SK-N-SH (cell line): ENCODE measurements around the gene UGT1A4. TPM values are rescaled to one million over a fixed set of nuclear protein-coding genes. Genes with fewer than 3 reads are reported as not detected.
"Not testable (repeated sequence)": the region's sequence is repeated elsewhere in the genome, so short reads cannot be mapped to it uniquely, and the experiment has no call there.

Experiments used
- CTCF ChIA-PET: fragments of 300-600, 350-600 bp; formaldehyde crosslinking; extraction: SDS; loops from one replicate; lab custom pipeline; 2021; lab: Yijun Ruan, JAX
- POLR2A ChIA-PET: fragments of 350-600 bp; sonication (Branson Sonifier 250); formaldehyde crosslinking; extraction: SDS; loops from one replicate; lab custom pipeline; 2020; ENCODE audit warnings: antibody characterized with exemption, inconsistent platforms; lab: Yijun Ruan, JAX
- DNase-seq: peaks from one replicate; pipeline ENCODE4 v3.0.0; 2012
- H2AFZ ChIP-seq: fragments of 200-600 bp; sonication (generic); 2 replicates; pipeline ENCODE4 v1.8.1; 2016; ENCODE audit warnings: antibody characterized with exemption, mild to moderate bottlenecking, low read depth
- H3F3A ChIP-seq: fragments of 200-600 bp; sonication (generic); replicated peaks from 2 replicates; pipeline ENCODE3; 2016; ENCODE audit warnings: antibody characterized with exemption, mild to moderate bottlenecking; ENCODE audit not compliant: insufficient read depth
- H3K27ac ChIP-seq, 2 experiments: fragments of 200-500 bp in 1 of 2; fragments of 200-600 bp in 1 of 2; sonication (Bioruptor generic) in 1 of 2; sonication (generic), shearing (Covaris generic) in 1 of 2; 2 replicates each; pipeline versions ENCODE4 v1.5.1 to v1.6.1; 2014 to 2016; ENCODE audit warnings: low read depth in 2 of 2, inconsistent platforms in 1 of 2, low read length in 1 of 2, mild to moderate bottlenecking in 1 of 2, mixed read lengths in 1 of 2
- H3K27me3 ChIP-seq: fragments of 200-600 bp; sonication (generic), shearing (Covaris generic); 2 replicates; pipeline ENCODE4 v1.6.1; 2016; ENCODE audit warnings: mixed run types; ENCODE audit not compliant: insufficient read depth
- H3K36me3 ChIP-seq, 2 experiments: fragments of 200-500 bp in 1 of 2; fragments of 200-600 bp in 1 of 2; sonication (Bioruptor generic) in 1 of 2; sonication (generic) in 1 of 2; replicated peaks in 1 of 2; 2 replicates each; pipeline versions ENCODE3 to v1.5.1; 2014 to 2016; ENCODE audit warnings: low read length in 1 of 2, mild to moderate bottlenecking in 1 of 2; ENCODE audit not compliant: insufficient read depth in 2 of 2, control insufficient read depth in 1 of 2
- H3K4me1 ChIP-seq, 2 experiments: fragments of 200-500 bp in 1 of 2; fragments of 200-600 bp in 1 of 2; sonication (Bioruptor generic) in 1 of 2; sonication (generic), shearing (Covaris generic) in 1 of 2; 2 replicates each; pipeline versions ENCODE4 v1.5.1 to v1.6.1; 2014 to 2016; ENCODE audit warnings: low read depth in 1 of 2, low read length in 1 of 2, mixed run types in 1 of 2; ENCODE audit not compliant: insufficient read depth in 2 of 2, control insufficient read depth in 1 of 2
- H3K4me2 ChIP-seq: fragments of 200-600 bp; sonication (generic), shearing (Covaris generic); 2 replicates; pipeline ENCODE4 v1.6.1; 2017; ENCODE audit warnings: mixed run types
- H3K4me3 ChIP-seq, 2 experiments: fragments of 200-500 bp in 1 of 2; fragments of 200-600 bp in 1 of 2; sonication (Bioruptor generic) in 1 of 2; sonication (generic), shearing (Covaris generic) in 1 of 2; 2 replicates each; pipeline versions ENCODE4 v1.5.1 to v1.8.1; 2014 to 2016; ENCODE audit warnings: low read depth in 2 of 2, inconsistent platforms in 1 of 2, low read length in 1 of 2, mild to moderate bottlenecking in 1 of 2, mixed read lengths in 1 of 2, moderate library complexity in 1 of 2
- H3K79me2 ChIP-seq: fragments of 200-600 bp; sonication (generic); 2 replicates; pipeline ENCODE4 v1.8.1; 2017; ENCODE audit warnings: mild to moderate bottlenecking; ENCODE audit not compliant: insufficient read depth
- H3K9ac ChIP-seq: fragments of 200-600 bp; sonication (generic); 2 replicates; pipeline ENCODE4 v1.6.1; 2017; ENCODE audit warnings: mixed run types
- H3K9me2 ChIP-seq: fragments of 200-600 bp; sonication (generic); 2 replicates; pipeline ENCODE4 v1.6.1; 2017; ENCODE audit warnings: mixed run types
- H3K9me3 ChIP-seq: fragments of 200-600 bp; sonication (generic); 2 replicates; pipeline ENCODE4 v1.6.1; 2017; ENCODE audit warnings: mixed run types, mild to moderate bottlenecking, moderate library complexity
- H4K20me1 ChIP-seq: fragments of 200-600 bp; sonication (generic); 2 replicates; pipeline ENCODE4 v1.6.1; 2017; ENCODE audit warnings: mild to moderate bottlenecking, mixed run types; ENCODE audit not compliant: insufficient read depth
- CHD2 ChIP-seq: fragments of 150-350 bp; IDR thresholded peaks from 2 replicates; pipeline ENCODE4 v1.6.1; 2018; ENCODE audit warnings: low read length; ENCODE audit not compliant: partially characterized antibody
- FOSL2 ChIP-seq: IDR thresholded peaks from 2 replicates; pipeline ENCODE4 v1.4.0; 2012; ENCODE audit warnings: low read depth, mild to moderate bottlenecking, moderate library complexity, borderline replicate concordance
- FOXJ3 ChIP-seq: sonication (generic); formaldehyde crosslinking; IDR thresholded peaks from 2 replicates; pipeline ENCODE4 v1.5.1; 2020; ENCODE audit warnings: mild to moderate bottlenecking, missing genetic modification reagents
- GATA2 ChIP-seq: sonication (generic); formaldehyde crosslinking; IDR thresholded peaks from 2 replicates; pipeline ENCODE4 v1.5.0; 2020; ENCODE audit warnings: mild to moderate bottlenecking, missing genetic modification reagents
- JUND ChIP-seq: IDR thresholded peaks from 2 replicates; pipeline ENCODE4 v1.4.0; 2012
- NRF1 ChIP-seq: IDR thresholded peaks from 2 replicates; pipeline ENCODE4 v1.6.1; 2012; ENCODE audit warnings: low read depth, mild to moderate bottlenecking, low read length
- POLR2AphosphoS5 ChIP-seq: IDR thresholded peaks from 2 replicates; pipeline ENCODE4 v1.6.1; 2012; ENCODE audit warnings: low read depth, low read length
- RAD21 ChIP-seq: IDR thresholded peaks from 2 replicates; pipeline ENCODE4 v1.6.1; 2012; ENCODE audit warnings: mild to moderate bottlenecking, low read length
- REST ChIP-seq: IDR thresholded peaks from 2 replicates; pipeline ENCODE4 v1.6.1; 2012; ENCODE audit warnings: mild to moderate bottlenecking, low read depth, low read length, moderate library complexity
- RXRA ChIP-seq: IDR thresholded peaks from 2 replicates; pipeline ENCODE4 v1.4.0; 2012; ENCODE audit warnings: low read depth, mild to moderate bottlenecking, borderline replicate concordance
- SIN3A ChIP-seq: IDR thresholded peaks from 2 replicates; pipeline ENCODE4 v1.6.1; 2012; ENCODE audit warnings: low read depth, mild to moderate bottlenecking, low read length, moderate library complexity, borderline replicate concordance
- SMC3 ChIP-seq: IDR thresholded peaks from 2 replicates; pipeline ENCODE4 v1.6.1; 2012; ENCODE audit warnings: low read depth, low read length, improper control_type of control experiment
- TAF1 ChIP-seq: IDR thresholded peaks from 2 replicates; pipeline ENCODE4 v1.6.1; 2012; ENCODE audit warnings: low read depth, mild to moderate bottlenecking, low read length, moderate library complexity, borderline replicate concordance
- TCF12 ChIP-seq: IDR thresholded peaks from 2 replicates; pipeline ENCODE4 v1.4.0; 2012
- YY1 ChIP-seq: IDR thresholded peaks from 2 replicates; pipeline ENCODE4 v1.4.0; 2012; ENCODE audit warnings: low read depth, mild to moderate bottlenecking
- ZBTB33 ChIP-seq: IDR thresholded peaks from 2 replicates; pipeline ENCODE4 v1.4.0; 2012; ENCODE audit warnings: low read depth, borderline replicate concordance
- WGBS: methylation state at CpG from one replicate; pipeline ENCODE4 v1.1.6; 2017; ENCODE audit warnings: low lambda C conversion rate; 5-methylcytosine and 5-hydroxymethylcytosine counted together
- polyA plus RNA-seq, 3 experiments: library from polyadenylated mRNA; depleted of rRNA; stranded (reverse); fragments of >200 nt; gene quantifications; 2 replicates each; pipeline ENCODE4 v1.2.3, GENCODE V29; 2012
- TF ChIP-seq, protein P1 (sequence below): fragments of 200-600 bp; sonication (generic); IDR thresholded peaks from 2 replicates; pipeline ENCODE4 v1.6.1; 2017; ENCODE audit warnings: antibody characterized with exemption, mild to moderate bottlenecking, moderate library complexity
- TF ChIP-seq, protein P2 (sequence below): fragments of 150-350 bp; IDR thresholded peaks from 2 replicates; pipeline ENCODE4 v1.6.1; 2016; ENCODE audit warnings: mild to moderate bottlenecking, low read depth, low read length
- TF ChIP-seq, protein P3 (sequence below): IDR thresholded peaks from 2 replicates; pipeline ENCODE4 v1.4.0; 2012; ENCODE audit warnings: low read depth
- TF ChIP-seq, protein P4 (sequence below): IDR thresholded peaks from 2 replicates; pipeline ENCODE4 v1.4.0; 2012; ENCODE audit warnings: low read depth, borderline replicate concordance

The UGT1A4 gene
- polyA plus RNA-seq, 1 of the 3 experiments (the other 2 are of a cell fraction), result not detected

DNA sequence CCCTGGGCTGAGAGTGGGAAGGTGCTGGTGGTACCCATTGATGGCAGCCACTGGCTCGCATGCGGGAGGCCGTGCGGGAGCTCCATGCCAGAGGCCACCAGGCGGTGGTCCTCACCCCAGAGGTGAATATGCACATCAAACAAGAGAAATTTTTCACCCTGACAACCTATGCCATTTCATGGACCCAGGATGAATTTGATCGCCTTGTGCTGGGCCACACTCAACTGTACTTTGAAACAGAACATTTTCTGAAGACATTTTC is 28.7 kb downstream of the UGT1A4 start:
- 63% methylated on average over 2 of the region's 6 CpGs for WGBS
- Histone ChIP-seq H3K79me2 (no peaks in the 10 kb centered on the region), H3K9me2 (no peaks in the 10 kb centered on the region), H4K20me1 (no peaks in the 10 kb centered on the region), H3K36me3 (no peaks in the 10 kb centered on the region), H3K27ac (no peak overlapping the region), H3K4me2 (no peak overlapping the region), H2AFZ (no peak overlapping the region), H3K4me1 (no peaks in the 10 kb centered on the region), H3K27me3 (no peaks in the 10 kb centered on the region; the same call in 1 of the 2 replicates), H3K9ac (no peak overlapping the region), H3F3A (no peaks in the 10 kb centered on the region), H3K9me3 (no peaks in the 10 kb centered on the region), H3K4me3 (no peak overlapping the region)
- CTCF ChIA-PET, result interaction anchor here (1.9 kb wide), 1 partner anchor 36 kb away, joined by 6 read pairs; no protein-coding TSS in a partner anchor
- TF ChIP-seq, protein P1, sequence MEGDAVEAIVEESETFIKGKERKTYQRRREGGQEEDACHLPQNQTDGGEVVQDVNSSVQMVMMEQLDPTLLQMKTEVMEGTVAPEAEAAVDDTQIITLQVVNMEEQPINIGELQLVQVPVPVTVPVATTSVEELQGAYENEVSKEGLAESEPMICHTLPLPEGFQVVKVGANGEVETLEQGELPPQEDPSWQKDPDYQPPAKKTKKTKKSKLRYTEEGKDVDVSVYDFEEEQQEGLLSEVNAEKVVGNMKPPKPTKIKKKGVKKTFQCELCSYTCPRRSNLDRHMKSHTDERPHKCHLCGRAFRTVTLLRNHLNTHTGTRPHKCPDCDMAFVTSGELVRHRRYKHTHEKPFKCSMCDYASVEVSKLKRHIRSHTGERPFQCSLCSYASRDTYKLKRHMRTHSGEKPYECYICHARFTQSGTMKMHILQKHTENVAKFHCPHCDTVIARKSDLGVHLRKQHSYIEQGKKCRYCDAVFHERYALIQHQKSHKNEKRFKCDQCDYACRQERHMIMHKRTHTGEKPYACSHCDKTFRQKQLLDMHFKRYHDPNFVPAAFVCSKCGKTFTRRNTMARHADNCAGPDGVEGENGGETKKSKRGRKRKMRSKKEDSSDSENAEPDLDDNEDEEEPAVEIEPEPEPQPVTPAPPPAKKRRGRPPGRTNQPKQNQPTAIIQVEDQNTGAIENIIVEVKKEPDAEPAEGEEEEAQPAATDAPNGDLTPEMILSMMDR, result no peak
- TF ChIP-seq TAF1 (no peak), GATA2 (CRISPR knock-in tag) (no peak), SIN3A (no peak), RXRA (no peak), YY1 (no peak), FOSL2 (no peak), CHD2 (no peak), SMC3 (no peak), NRF1 (no peak), POLR2AphosphoS5 (no peak), FOXJ3 (CRISPR knock-in tag) (no peak), ZBTB33 (no peak), TCF12 (no peak), REST (no peak), JUND (no peak), RAD21 (no peak)
- TF ChIP-seq, protein P2, sequence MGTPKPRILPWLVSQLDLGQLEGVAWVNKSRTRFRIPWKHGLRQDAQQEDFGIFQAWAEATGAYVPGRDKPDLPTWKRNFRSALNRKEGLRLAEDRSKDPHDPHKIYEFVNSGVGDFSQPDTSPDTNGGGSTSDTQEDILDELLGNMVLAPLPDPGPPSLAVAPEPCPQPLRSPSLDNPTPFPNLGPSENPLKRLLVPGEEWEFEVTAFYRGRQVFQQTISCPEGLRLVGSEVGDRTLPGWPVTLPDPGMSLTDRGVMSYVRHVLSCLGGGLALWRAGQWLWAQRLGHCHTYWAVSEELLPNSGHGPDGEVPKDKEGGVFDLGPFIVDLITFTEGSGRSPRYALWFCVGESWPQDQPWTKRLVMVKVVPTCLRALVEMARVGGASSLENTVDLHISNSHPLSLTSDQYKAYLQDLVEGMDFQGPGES, result no peak
- TF ChIP-seq, protein P3, sequence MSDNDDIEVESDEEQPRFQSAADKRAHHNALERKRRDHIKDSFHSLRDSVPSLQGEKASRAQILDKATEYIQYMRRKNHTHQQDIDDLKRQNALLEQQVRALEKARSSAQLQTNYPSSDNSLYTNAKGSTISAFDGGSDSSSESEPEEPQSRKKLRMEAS, result no peak
- TF ChIP-seq, protein P4, sequence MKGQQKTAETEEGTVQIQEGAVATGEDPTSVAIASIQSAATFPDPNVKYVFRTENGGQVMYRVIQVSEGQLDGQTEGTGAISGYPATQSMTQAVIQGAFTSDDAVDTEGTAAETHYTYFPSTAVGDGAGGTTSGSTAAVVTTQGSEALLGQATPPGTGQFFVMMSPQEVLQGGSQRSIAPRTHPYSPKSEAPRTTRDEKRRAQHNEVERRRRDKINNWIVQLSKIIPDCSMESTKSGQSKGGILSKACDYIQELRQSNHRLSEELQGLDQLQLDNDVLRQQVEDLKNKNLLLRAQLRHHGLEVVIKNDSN, result no peak
- POLR2A ChIA-PET, result no interaction called here
- no peak for DNase-seq

DNA sequence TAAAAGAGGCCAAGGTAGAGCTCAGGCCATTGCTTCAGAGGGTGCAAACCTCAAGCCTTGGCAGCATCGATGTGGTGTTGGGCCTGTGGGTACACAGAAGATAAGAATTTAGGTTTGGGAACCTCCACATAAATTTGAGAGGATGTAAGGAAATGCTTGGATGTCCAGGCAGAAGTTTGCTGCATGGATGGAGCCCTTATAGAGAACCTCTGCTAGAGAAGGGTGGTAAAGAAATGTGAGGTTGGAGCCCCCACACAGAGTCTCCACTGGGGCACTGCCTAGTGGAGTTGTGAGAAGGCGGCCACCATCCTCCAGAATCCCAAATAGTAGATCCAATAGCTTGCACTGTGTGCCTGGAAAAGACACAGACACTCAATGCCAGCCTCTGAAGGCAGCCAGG is 32.2 kb downstream of the UGT1A4 start:
- POLR2A ChIA-PET, result not testable (repeated sequence)

More for the DNA sequence above, 32.2 kb downstream of the UGT1A4 start:
- CTCF ChIA-PET, H3K9ac ChIP-seq, DNase-seq, H3K79me2 ChIP-seq, H2AFZ ChIP-seq, H4K20me1 ChIP-seq, H3K9me3 ChIP-seq, H3K27me3 ChIP-seq, H3F3A ChIP-seq, H3K4me2 ChIP-seq, H3K9me2 ChIP-seq, H3K4me1 ChIP-seq, H3K36me3 ChIP-seq, H3K4me3 ChIP-seq, H3K27ac ChIP-seq: not testable (repeated sequence)
- WGBS, result 0% methylated on average over 1 of the region's 2 CpGs
